HG03196 (cell line): ENCODE measurements around the gene TLR9.
"Not testable (repeated sequence)": the region's sequence is repeated elsewhere in the genome, so short reads cannot be mapped to it uniquely, and the experiment has no call there.

Source experiments
- ATAC-seq: cut with Tn5 transposase; IDR thresholded peaks from one replicate; pipeline ENCODE4 v1.9.1; 2021; ENCODE audit not compliant: unreplicated experiment

The TLR9 gene, protein sequence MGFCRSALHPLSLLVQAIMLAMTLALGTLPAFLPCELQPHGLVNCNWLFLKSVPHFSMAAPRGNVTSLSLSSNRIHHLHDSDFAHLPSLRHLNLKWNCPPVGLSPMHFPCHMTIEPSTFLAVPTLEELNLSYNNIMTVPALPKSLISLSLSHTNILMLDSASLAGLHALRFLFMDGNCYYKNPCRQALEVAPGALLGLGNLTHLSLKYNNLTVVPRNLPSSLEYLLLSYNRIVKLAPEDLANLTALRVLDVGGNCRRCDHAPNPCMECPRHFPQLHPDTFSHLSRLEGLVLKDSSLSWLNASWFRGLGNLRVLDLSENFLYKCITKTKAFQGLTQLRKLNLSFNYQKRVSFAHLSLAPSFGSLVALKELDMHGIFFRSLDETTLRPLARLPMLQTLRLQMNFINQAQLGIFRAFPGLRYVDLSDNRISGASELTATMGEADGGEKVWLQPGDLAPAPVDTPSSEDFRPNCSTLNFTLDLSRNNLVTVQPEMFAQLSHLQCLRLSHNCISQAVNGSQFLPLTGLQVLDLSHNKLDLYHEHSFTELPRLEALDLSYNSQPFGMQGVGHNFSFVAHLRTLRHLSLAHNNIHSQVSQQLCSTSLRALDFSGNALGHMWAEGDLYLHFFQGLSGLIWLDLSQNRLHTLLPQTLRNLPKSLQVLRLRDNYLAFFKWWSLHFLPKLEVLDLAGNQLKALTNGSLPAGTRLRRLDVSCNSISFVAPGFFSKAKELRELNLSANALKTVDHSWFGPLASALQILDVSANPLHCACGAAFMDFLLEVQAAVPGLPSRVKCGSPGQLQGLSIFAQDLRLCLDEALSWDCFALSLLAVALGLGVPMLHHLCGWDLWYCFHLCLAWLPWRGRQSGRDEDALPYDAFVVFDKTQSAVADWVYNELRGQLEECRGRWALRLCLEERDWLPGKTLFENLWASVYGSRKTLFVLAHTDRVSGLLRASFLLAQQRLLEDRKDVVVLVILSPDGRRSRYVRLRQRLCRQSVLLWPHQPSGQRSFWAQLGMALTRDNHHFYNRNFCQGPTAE

GRCh38 chr3:52225452-52226228, at the start of gene TLR9:
Gene TLR9, minus strand, starts transcription at chr3:52225645. Its CDS starts 116 bp downstream, at chr3:52225529.
- ATAC-seq, result peak; percentile 70

DNA sequence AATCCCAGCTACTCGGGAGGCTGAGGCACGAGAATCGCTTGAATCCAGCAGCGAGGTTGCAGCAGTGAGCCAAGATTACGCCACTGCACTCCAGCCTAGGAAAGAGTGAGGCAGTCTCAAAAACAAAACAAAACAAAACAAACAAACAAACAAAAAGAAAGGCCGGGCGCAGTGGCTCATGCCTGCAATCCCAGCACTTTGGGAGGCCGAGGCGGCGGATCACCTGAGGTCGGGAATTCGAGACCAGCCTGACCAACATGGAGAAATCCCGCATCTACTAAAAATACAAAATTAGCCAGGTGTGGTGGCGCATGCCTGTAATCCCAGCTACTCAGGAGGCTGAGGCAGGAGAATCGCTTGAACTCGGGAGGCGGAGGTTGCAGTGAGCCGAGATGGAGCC, 49.3 kb upstream of the TLR9 start:
- ATAC-seq, result not testable (repeated sequence)

DNA sequence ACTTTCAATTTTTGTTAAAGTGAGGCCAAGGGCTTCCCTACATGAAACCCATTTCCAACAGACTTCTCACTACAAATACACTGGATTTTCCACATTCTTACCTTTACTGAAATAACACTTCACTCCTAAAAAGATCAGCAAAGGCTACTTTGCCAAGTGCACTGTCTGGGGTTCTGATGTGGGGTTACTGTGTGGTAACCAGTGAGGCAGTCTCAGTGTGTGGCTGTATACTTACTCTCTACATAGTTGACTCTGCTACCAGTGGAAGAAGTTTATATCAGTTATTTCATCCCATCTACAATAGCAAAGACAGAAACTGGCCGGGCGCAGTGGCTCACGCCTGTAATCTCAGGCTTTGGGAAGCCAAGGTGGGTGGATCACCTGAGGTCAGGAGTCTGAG, 47.4 kb upstream of the TLR9 start:
- ATAC-seq, result no peak

DNA sequence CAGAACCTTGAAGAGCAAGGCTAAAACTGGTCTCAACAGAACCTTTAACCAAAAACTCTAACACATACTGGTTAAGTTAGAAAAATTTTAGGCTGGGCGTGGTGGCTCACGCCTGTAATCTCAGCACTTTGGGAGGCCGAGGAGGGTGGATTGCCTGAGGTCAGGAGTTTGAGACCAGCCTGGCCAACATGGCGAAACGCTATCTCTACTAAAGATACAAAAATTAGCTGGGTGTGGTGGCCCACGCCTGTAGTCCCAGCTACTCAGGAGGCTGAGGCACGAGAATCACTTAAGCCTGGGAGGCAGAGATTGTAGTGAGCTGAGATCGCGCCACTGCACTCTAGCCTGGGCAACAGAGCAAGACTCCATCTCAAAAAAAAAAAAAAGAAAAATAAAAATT, 46.7 kb upstream of the TLR9 start:
- not testable (repeated sequence) for ATAC-seq

DNA sequence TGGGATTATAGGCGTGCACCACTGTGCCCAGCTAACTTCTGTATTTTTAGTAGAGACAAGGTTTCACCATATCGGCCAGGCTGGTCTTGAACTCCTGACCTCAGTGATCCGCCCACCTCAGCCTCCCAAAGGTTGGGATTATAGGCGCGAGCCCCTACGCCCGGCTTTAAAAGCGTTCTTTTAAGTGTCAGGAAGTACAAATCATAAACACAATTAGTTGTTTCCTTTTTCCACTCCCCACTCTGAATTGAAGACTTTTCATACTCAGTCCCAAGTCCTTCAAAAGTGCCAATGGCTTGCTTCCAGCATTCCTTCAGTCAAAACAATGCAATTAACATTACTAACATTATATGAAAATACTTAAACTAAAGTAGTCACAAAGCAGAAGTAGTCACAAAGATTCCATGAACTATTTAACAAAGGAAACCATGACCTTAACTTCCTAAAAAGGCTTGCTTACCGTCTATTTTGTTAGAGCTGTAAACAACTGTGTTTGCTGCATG, 44.9 kb upstream of the TLR9 start:
- no peak for ATAC-seq

GRCh38 chr3:52269776-52270175, 44.3 kb upstream of the TLR9 start:
- no peak for ATAC-seq

DNA sequence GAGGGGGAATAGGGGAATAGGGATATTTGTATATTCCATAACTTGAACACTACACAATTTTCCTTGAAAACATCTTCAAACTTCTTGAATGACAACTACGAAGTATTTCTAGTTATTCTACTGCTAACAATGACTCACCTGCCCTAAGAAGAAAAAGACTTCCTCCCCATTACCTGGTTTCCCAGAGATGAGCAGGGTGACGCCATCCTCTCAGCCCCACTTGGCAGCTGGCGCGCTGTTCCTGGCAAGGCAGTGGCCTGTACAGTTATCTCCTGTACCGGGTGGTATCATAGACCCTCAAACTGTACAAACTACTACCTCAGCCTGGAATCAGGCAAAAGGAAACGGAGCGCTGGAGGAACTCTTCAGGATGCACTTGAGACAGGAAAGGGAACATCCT, 42.6 kb upstream of the TLR9 start:
- ATAC-seq, result no peak

DNA sequence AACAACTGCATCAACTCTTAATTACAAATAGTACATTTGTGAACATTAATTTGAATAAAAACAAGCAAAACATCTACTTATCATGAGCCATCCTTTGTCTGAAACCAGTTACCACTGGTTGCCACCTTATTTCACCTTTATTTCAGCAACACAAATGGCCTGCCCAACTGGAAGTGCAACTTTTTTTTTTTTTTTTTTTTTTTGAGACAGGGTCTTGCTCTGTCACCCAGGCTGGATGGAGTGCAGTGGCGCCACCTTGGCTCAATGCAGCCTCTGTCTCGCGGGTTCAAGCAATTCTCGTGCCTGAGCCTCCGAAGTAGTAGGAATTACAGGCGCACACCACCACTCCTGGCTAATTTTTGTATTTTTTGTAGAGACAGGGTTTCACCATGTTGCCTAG, 39.9 kb upstream of the TLR9 start:
- ATAC-seq, result no peak

- ATAC-seq, result no peak
Measured at GRCh38 chr3:52262447-52262846, 37.0 kb upstream of the TLR9 start.

GRCh38 chr3:52259448-52259847, 34.0 kb upstream of the TLR9 start:
- ATAC-seq, result no peak

DNA sequence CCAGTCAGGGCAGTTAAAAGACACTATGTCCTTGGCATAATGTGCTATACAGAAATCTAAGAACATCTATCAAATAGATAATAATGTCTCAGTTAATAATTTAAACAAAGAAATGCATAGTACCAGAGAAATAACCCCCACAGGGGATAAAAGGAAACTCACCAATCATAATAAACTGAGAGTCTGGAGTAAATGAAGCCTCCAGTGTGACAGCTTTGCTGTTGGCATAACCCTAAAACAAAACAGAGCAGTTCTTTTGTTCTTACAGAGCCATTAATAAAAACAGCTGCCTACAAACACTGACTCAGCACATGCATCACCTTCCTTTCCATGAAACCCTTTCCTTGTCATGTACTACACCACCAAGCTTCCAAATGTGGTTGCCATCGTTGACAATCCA, 33.6 kb upstream of the TLR9 start:
- no peak for ATAC-seq

- no peak for ATAC-seq
Measured at GRCh38 chr3:52257911-52258310, 32.5 kb upstream of the TLR9 start.

GRCh38 chr3:52256622-52257021, 31.2 kb upstream of the TLR9 start:
- no peak for ATAC-seq

- ATAC-seq, result no peak
Measured at GRCh38 chr3:52256159-52256558, 30.7 kb upstream of the TLR9 start.

GRCh38 chr3:52254608-52255007, 29.2 kb upstream of the TLR9 start:
- no peak for ATAC-seq

GRCh38 chr3:52253314-52254304, 28.2 kb upstream of the TLR9 start:
- ATAC-seq, result peak; percentile 85

- no peak for ATAC-seq
Measured at GRCh38 chr3:52250122-52250521, 24.7 kb upstream of the TLR9 start.

DNA sequence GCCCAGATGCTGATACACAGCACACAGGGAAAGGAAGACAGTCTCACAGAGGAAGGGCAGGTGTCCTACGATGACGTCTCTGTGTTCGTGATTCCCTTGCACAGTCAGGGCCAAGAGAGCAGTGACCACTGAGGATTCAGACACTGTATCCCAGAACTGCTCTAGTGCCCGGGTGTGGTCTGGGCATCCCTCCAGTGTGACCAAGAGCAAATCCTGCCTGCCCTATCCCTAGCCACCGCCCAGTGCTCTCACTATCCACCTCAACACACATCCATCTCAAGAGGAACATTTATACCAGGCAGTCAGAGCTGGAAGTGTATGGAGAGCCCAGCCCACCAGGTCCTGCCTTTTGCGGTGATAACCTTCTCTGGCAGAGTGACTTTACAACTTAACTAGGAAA, 24.2 kb upstream of the TLR9 start:
- ATAC-seq, result no peak

- no peak for ATAC-seq
Measured at GRCh38 chr3:52248816-52249547, 23.5 kb upstream of the TLR9 start.
